OCI-LY7 (cell line): ENCODE data around the gene HCCS.

Experiments used
- EZH2phosphoT487 ChIP-seq: fragments of 200-600 bp; sonication (generic); IDR thresholded peaks from 2 replicates; pipeline ENCODE4 v1.6.1; 2018; ENCODE audit warnings: low read depth, borderline replicate concordance, mild to moderate bottlenecking, mixed run types, antibody characterized with exemption, low read length, moderate library complexity, mixed read lengths
- TF ChIP-seq, protein P1 (sequence below): fragments of 200-600 bp; sonication (generic); conservative IDR thresholded peaks from 2 replicates; pipeline ENCODE4 v1.5.1; 2014; ENCODE audit warnings: mild to moderate bottlenecking, antibody characterized with exemption, low read length, moderate library complexity, mixed read lengths

DNA sequence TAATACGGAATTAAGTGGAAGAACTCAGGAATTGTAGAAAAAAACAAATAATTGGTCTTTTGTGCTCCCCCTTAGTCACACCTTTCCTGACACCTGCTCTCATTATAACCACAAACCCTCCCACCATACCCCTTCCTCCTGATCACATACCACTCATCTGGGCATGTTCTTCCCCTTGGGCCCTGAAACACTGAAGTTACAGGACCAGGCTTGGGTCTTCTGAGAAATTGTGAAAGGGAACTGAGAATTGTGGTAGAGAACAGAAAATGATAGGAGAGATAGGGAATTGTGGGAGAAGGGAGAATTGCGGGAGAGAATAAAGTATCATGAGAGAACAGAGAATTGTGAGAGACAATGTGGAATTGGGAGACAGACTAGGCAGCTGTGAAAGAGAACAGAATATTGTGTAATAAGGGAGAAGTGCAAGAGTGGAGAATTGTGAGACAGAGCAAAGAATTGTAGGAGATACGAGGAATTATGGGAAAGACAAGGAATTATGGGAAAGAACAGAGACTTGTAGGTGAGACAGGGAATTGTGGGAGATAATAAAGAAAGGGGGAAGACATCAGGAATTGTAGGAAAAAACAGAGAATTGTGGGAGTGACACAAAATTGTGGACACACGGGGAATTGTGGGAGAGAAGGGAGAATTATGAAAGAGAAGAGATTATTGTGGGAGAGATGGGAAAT lies 2.7 kb upstream of the HCCS start:
- no peak for TF ChIP-seq EZH2phosphoT487
- TF ChIP-seq, protein P1, sequence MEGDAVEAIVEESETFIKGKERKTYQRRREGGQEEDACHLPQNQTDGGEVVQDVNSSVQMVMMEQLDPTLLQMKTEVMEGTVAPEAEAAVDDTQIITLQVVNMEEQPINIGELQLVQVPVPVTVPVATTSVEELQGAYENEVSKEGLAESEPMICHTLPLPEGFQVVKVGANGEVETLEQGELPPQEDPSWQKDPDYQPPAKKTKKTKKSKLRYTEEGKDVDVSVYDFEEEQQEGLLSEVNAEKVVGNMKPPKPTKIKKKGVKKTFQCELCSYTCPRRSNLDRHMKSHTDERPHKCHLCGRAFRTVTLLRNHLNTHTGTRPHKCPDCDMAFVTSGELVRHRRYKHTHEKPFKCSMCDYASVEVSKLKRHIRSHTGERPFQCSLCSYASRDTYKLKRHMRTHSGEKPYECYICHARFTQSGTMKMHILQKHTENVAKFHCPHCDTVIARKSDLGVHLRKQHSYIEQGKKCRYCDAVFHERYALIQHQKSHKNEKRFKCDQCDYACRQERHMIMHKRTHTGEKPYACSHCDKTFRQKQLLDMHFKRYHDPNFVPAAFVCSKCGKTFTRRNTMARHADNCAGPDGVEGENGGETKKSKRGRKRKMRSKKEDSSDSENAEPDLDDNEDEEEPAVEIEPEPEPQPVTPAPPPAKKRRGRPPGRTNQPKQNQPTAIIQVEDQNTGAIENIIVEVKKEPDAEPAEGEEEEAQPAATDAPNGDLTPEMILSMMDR: no peak
